SK-N-SH (cell line): ENCODE data around the gene RNMT. TPM values are rescaled to one million over a fixed set of nuclear protein-coding genes. Genes with fewer than 3 reads are reported as not detected.
"Not testable (repeated sequence)": the region's sequence is repeated elsewhere in the genome, so short reads cannot be mapped to it uniquely, and the experiment has no call there.

Experiments
- CTCF ChIA-PET: fragments of 300-600, 350-600 bp; formaldehyde crosslinking; extraction: SDS; loops from one replicate; lab custom pipeline; 2021; lab: Yijun Ruan, JAX
- POLR2A ChIA-PET: fragments of 350-600 bp; sonication (Branson Sonifier 250); formaldehyde crosslinking; extraction: SDS; loops from one replicate; lab custom pipeline; 2020; ENCODE audit warnings: antibody characterized with exemption, inconsistent platforms; lab: Yijun Ruan, JAX
- DNase-seq: peaks from one replicate; pipeline ENCODE4 v3.0.0; 2012
- H2AFZ ChIP-seq: fragments of 200-600 bp; sonication (generic); 2 replicates; pipeline ENCODE4 v1.8.1; 2016; ENCODE audit warnings: antibody characterized with exemption, mild to moderate bottlenecking, low read depth
- H3F3A ChIP-seq: fragments of 200-600 bp; sonication (generic); replicated peaks from 2 replicates; pipeline ENCODE3; 2016; ENCODE audit warnings: antibody characterized with exemption, mild to moderate bottlenecking; ENCODE audit not compliant: insufficient read depth
- H3K27ac ChIP-seq, 2 experiments: fragments of 200-500 bp in 1 of 2; fragments of 200-600 bp in 1 of 2; sonication (Bioruptor generic) in 1 of 2; sonication (generic), shearing (Covaris generic) in 1 of 2; 2 replicates each; pipeline versions ENCODE4 v1.5.1 to v1.6.1; 2014 to 2016; ENCODE audit warnings: low read depth in 2 of 2, inconsistent platforms in 1 of 2, low read length in 1 of 2, mild to moderate bottlenecking in 1 of 2, mixed read lengths in 1 of 2
- H3K27me3 ChIP-seq: fragments of 200-600 bp; sonication (generic), shearing (Covaris generic); 2 replicates; pipeline ENCODE4 v1.6.1; 2016; ENCODE audit warnings: mixed run types; ENCODE audit not compliant: insufficient read depth
- H3K36me3 ChIP-seq, 2 experiments: fragments of 200-500 bp in 1 of 2; fragments of 200-600 bp in 1 of 2; sonication (Bioruptor generic) in 1 of 2; sonication (generic) in 1 of 2; replicated peaks in 1 of 2; 2 replicates each; pipeline versions ENCODE3 to v1.5.1; 2014 to 2016; ENCODE audit warnings: low read length in 1 of 2, mild to moderate bottlenecking in 1 of 2; ENCODE audit not compliant: insufficient read depth in 2 of 2, control insufficient read depth in 1 of 2
- H3K4me1 ChIP-seq, 2 experiments: fragments of 200-500 bp in 1 of 2; fragments of 200-600 bp in 1 of 2; sonication (Bioruptor generic) in 1 of 2; sonication (generic), shearing (Covaris generic) in 1 of 2; 2 replicates each; pipeline versions ENCODE4 v1.5.1 to v1.6.1; 2014 to 2016; ENCODE audit warnings: low read depth in 1 of 2, low read length in 1 of 2, mixed run types in 1 of 2; ENCODE audit not compliant: insufficient read depth in 2 of 2, control insufficient read depth in 1 of 2
- H3K4me2 ChIP-seq: fragments of 200-600 bp; sonication (generic), shearing (Covaris generic); 2 replicates; pipeline ENCODE4 v1.6.1; 2017; ENCODE audit warnings: mixed run types
- H3K4me3 ChIP-seq, 2 experiments: fragments of 200-500 bp in 1 of 2; fragments of 200-600 bp in 1 of 2; sonication (Bioruptor generic) in 1 of 2; sonication (generic), shearing (Covaris generic) in 1 of 2; 2 replicates each; pipeline versions ENCODE4 v1.5.1 to v1.8.1; 2014 to 2016; ENCODE audit warnings: low read depth in 2 of 2, inconsistent platforms in 1 of 2, low read length in 1 of 2, mild to moderate bottlenecking in 1 of 2, mixed read lengths in 1 of 2, moderate library complexity in 1 of 2
- H3K79me2 ChIP-seq: fragments of 200-600 bp; sonication (generic); 2 replicates; pipeline ENCODE4 v1.8.1; 2017; ENCODE audit warnings: mild to moderate bottlenecking; ENCODE audit not compliant: insufficient read depth
- H3K9ac ChIP-seq: fragments of 200-600 bp; sonication (generic); 2 replicates; pipeline ENCODE4 v1.6.1; 2017; ENCODE audit warnings: mixed run types
- H3K9me2 ChIP-seq: fragments of 200-600 bp; sonication (generic); 2 replicates; pipeline ENCODE4 v1.6.1; 2017; ENCODE audit warnings: mixed run types
- H3K9me3 ChIP-seq: fragments of 200-600 bp; sonication (generic); 2 replicates; pipeline ENCODE4 v1.6.1; 2017; ENCODE audit warnings: mixed run types, mild to moderate bottlenecking, moderate library complexity
- H4K20me1 ChIP-seq: fragments of 200-600 bp; sonication (generic); 2 replicates; pipeline ENCODE4 v1.6.1; 2017; ENCODE audit warnings: mild to moderate bottlenecking, mixed run types; ENCODE audit not compliant: insufficient read depth
- EP300 ChIP-seq, 2 experiments: IDR thresholded peaks; 2 replicates each; pipeline versions ENCODE4 v1.4.0 to v1.6.1; 2012; ENCODE audit warnings: borderline replicate concordance in 1 of 2, low read depth in 1 of 2, low read length in 1 of 2
- GABPA ChIP-seq: IDR thresholded peaks from 2 replicates; pipeline ENCODE4 v1.4.0; 2012; ENCODE audit warnings: low read depth, mild to moderate bottlenecking
- NFIC ChIP-seq: IDR thresholded peaks from 2 replicates; pipeline ENCODE4 v1.4.0; 2012; ENCODE audit warnings: borderline replicate concordance
- NRF1 ChIP-seq: IDR thresholded peaks from 2 replicates; pipeline ENCODE4 v1.6.1; 2012; ENCODE audit warnings: low read depth, mild to moderate bottlenecking, low read length
- RAD21 ChIP-seq: IDR thresholded peaks from 2 replicates; pipeline ENCODE4 v1.6.1; 2012; ENCODE audit warnings: mild to moderate bottlenecking, low read length
- TAF1 ChIP-seq: IDR thresholded peaks from 2 replicates; pipeline ENCODE4 v1.6.1; 2012; ENCODE audit warnings: low read depth, mild to moderate bottlenecking, low read length, moderate library complexity, borderline replicate concordance
- TCF12 ChIP-seq: IDR thresholded peaks from 2 replicates; pipeline ENCODE4 v1.4.0; 2012
- WGBS: methylation state at CpG from one replicate; pipeline ENCODE4 v1.1.6; 2017; ENCODE audit warnings: low lambda C conversion rate; 5-methylcytosine and 5-hydroxymethylcytosine counted together
- polyA plus RNA-seq, 3 experiments: library from polyadenylated mRNA; depleted of rRNA; stranded (reverse); fragments of >200 nt; gene quantifications; 2 replicates each; pipeline ENCODE4 v1.2.3, GENCODE V29; 2012
- TF ChIP-seq, protein P1 (sequence below): fragments of 150-350 bp; IDR thresholded peaks from 2 replicates; pipeline ENCODE4 v1.6.1; 2016; ENCODE audit warnings: mild to moderate bottlenecking, low read depth, low read length

RNMT gene
- polyA plus RNA-seq, 1 of the 3 experiments (the other 2 are of a cell fraction): 12.7 TPM

DNA sequence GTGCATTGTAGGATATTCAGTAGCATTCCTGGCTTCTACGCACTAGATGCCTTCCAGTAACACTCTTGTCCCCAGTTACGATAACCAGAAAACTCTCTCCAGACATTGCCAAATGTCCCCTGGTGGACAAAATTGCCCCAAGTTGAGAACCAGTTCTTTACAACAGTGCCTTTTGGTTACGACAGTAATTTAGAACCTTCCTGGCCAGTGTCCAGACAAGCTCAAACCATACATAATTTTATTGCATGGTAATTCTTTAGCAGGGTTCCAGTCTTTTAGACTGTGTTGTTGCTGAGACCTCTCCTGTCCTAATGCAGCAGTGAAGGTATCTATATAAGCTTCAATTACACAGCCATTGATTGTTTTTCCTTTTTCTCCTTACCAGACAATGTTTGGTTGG lies 20.2 kb downstream of the RNMT start:
- POLR2A ChIA-PET: no interaction called here
- Histone ChIP-seq H2AFZ (no peak overlapping the region), H3K27me3 (no peaks in the 10 kb centered on the region), H3K9me2 (no peaks in the 10 kb centered on the region), H3K27ac (no peak overlapping the region), H3K4me1 (no peaks in the 10 kb centered on the region), H3K79me2 (no peaks in the 10 kb centered on the region), H4K20me1 (no peaks in the 10 kb centered on the region), H3F3A (no peaks in the 10 kb centered on the region), H3K9me3 (no peaks in the 10 kb centered on the region), H3K4me2 (no peak overlapping the region), H3K4me3 (no peak overlapping the region), H3K36me3 (peaks cover 67 to 76% of the 10 kb centered on the region in 2 experiments), H3K9ac (no peak overlapping the region)
- WGBS: 95% methylated on average over 3 of the region's 3 CpGs
- no peak for DNase-seq
- CTCF ChIA-PET: interaction anchor here (1.4 kb wide), 1 partner anchor 189 kb away, joined by 5 read pairs; no protein-coding TSS in a partner anchor
- TF ChIP-seq TAF1 (no peak), TCF12 (no peak), RAD21 (no peak), EP300 (IDR thresholded peaks at IDR 0.05; ENCODE audit: borderline replicate concordance in 1 of 2, low read depth in 1 of 2, low read length in 1 of 2) (no peak), NFIC (no peak)

DNA sequence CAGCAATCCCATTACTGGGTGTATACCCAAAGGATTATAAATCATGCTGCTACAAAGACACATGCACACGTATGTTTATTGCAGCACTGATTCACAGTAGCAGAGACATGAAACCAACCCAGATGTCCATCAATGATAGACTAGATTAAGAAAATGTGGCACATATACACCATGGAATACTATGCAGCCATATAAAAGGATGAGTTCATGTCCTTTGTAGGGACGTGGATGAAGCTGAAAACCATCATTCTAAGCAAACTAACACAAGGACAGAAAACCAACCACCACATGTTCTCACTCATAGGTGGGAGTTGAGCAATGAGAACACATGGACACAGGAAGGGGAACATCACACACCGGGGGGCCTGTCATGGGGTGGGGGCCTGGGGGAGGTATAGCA lies 25.1 kb downstream of the RNMT start:
- H3K9me2 ChIP-seq, POLR2A ChIA-PET, H4K20me1 ChIP-seq, H3K79me2 ChIP-seq, H3F3A ChIP-seq, H3K27me3 ChIP-seq, H3K4me2 ChIP-seq, H3K9me3 ChIP-seq, CTCF ChIA-PET, H3K9ac ChIP-seq, DNase-seq, H3K4me3 ChIP-seq, H2AFZ ChIP-seq, H3K27ac ChIP-seq, H3K4me1 ChIP-seq: not testable (repeated sequence)
- H3K36me3 ChIP-seq: peaks cover 71 to 73% of the 10 kb centered on the region in 2 experiments
- 92% methylated on average over 3 of the region's 3 CpGs for WGBS

DNA sequence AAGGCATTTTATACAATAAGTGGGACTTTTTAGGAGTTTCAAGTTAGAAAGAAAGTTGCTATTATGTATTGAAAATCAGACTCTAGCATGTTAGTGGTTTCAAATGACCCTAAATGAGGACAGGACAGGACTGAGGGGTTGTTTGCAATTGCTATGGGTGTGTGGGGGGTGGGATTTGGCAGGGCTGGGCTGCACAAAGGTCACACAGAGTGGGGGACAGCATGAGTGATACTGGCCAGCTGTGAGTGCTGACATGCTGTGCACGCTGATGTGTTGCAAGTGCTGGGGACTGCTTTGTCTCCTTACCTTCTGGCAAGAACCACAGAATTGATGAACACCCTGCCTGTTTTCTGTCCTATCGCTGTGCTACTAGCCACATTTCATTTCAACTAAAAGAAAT lies 29.8 kb downstream of the RNMT start:
- Histone ChIP-seq H3K79me2 (no peaks in the 10 kb centered on the region), H3K4me1 (no peaks in the 10 kb centered on the region), H3K27me3 (no peaks in the 10 kb centered on the region), H3K9ac (no peak overlapping the region), H3K4me2 (no peak overlapping the region), H3K36me3 (peaks cover 58 to 81% of the 10 kb centered on the region in 2 experiments), H2AFZ (no peak overlapping the region), H3K4me3 (no peak overlapping the region), H3F3A (no peaks in the 10 kb centered on the region), H3K9me3 (no peaks in the 10 kb centered on the region), H4K20me1 (no peaks in the 10 kb centered on the region), H3K9me2 (no peaks in the 10 kb centered on the region), H3K27ac (no peak overlapping the region)
- ChIA-PET CTCF (no interaction called here), POLR2A (no interaction called here)
- TF ChIP-seq NRF1: no peak
- TF ChIP-seq, protein P1, sequence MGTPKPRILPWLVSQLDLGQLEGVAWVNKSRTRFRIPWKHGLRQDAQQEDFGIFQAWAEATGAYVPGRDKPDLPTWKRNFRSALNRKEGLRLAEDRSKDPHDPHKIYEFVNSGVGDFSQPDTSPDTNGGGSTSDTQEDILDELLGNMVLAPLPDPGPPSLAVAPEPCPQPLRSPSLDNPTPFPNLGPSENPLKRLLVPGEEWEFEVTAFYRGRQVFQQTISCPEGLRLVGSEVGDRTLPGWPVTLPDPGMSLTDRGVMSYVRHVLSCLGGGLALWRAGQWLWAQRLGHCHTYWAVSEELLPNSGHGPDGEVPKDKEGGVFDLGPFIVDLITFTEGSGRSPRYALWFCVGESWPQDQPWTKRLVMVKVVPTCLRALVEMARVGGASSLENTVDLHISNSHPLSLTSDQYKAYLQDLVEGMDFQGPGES: no peak
- no peak for TF ChIP-seq GABPA
- WGBS: 90% methylated on average over 2 of the region's 2 CpGs
- DNase-seq: no peak
